Lower leg skin (tissue), 3 donors: ENCODE data around the gene UNC13A.

Source experiments
- CTCF ChIP-seq, 3 donors: fragments of 450-650 bp; IDR thresholded peaks; one replicate each; pipeline ENCODE4 v1.5.1; 2016; ENCODE audit warnings: antibody characterized with exemption in 3 of 3, mild to moderate bottlenecking in 3 of 3, moderate library complexity in 2 of 3
- POLR2A ChIP-seq, 2 donors: fragments of 450-650 bp; IDR thresholded peaks; one replicate each; pipeline ENCODE4 v1.6.1; 2016 to 2017; ENCODE audit warnings: antibody characterized with exemption in 2 of 2, mild to moderate bottlenecking in 1 of 2, moderate library complexity in 1 of 2

DNA sequence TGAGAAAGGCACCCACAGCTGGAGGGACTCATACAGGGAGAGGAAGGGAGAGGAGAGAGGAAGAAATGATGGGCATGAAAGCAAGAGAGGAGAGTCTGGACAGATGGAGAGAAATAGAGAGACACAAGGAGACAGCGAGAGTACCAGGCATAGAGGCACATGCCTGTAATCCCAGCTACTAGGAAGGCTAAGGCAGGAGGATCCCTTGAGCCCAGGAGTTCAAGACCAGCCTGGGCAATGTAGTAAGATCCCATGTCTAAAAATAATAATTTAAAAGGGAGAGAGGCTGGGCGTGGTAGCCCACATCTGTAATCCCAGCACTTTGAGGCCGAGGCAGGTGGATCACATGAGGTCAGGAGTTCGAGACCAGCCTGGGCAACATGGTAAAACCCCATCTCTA lies 9.3 kb downstream of the UNC13A start:
- TF ChIP-seq CTCF (IDR thresholded peaks at IDR 0.05), result no peak
- TF ChIP-seq POLR2A (IDR thresholded peaks at IDR 0.05), result no peak
